Measurements from ENCODE around the gene SNAPC2. TPM values are rescaled to one million over a fixed set of nuclear protein-coding genes. Genes with fewer than 3 reads are reported as not detected.

SNAPC2 gene
- total RNA-seq, 1 donor from 2014 or later = 30.5 TPM

DNA sequence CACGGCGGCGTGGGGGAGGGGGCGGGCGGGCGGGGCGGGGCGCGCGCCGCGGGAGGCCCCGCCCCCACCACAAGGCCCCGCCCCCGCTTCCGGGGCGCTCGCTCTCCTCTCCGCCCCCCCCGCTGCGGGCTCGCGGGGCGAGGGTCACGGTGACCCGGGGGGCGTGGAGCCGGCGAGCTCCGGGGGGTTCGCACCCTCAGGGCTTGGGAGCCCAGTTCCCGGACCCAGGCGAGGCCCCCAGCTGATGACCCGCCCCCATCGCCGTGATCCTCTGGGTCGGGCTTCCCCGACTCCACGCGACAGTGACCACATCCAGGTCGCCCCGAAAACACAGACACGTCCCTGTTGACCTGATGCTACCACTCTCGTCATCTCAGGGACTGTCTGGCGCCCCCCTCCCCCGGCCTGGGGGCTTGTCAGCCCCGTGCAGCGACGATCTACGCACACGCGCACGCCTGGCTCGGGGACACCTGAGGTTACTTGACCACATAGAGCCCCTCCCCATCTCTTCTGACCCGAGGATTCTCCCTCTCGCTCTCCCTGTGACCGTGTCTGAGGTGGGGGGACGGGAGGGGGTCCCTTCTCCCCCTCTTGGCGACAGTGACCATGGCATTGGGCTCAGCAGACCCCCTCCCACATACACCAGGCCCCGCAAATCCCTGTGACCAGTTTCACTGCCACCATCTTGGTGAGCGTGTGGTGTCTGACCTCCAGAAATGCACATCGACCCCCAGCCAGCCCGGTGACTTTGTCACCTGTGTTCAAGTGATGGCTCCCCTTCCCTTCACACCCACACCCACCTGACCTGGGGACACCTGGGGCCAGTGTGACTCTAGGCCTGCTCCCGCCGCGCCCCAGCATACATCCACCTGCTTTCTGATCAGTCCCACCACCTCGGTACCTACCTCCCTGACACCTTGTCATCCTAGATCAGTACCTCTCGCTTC, 15.8 kb upstream of the SNAPC2 start:
- DNase-seq (ENCODE audit: low spot score in 2 of 2) = no peak
- H3K36me3 ChIP-seq = peaks cover 11 to 18% of the 10 kb centered on the region in 2 donors
- H3K27me3 ChIP-seq = no peaks in the 10 kb centered on the region
- TF ChIP-seq, protein P1, sequence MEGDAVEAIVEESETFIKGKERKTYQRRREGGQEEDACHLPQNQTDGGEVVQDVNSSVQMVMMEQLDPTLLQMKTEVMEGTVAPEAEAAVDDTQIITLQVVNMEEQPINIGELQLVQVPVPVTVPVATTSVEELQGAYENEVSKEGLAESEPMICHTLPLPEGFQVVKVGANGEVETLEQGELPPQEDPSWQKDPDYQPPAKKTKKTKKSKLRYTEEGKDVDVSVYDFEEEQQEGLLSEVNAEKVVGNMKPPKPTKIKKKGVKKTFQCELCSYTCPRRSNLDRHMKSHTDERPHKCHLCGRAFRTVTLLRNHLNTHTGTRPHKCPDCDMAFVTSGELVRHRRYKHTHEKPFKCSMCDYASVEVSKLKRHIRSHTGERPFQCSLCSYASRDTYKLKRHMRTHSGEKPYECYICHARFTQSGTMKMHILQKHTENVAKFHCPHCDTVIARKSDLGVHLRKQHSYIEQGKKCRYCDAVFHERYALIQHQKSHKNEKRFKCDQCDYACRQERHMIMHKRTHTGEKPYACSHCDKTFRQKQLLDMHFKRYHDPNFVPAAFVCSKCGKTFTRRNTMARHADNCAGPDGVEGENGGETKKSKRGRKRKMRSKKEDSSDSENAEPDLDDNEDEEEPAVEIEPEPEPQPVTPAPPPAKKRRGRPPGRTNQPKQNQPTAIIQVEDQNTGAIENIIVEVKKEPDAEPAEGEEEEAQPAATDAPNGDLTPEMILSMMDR (IDR thresholded peaks at IDR 0.05) = no peak
- intact Hi-C loops (cut with DNase I) = no loop called here
- H3K27ac ChIP-seq = peak overlapping the region; percentile 77 to 81
- peak overlapping the region; percentile 75 to 97 for H3K4me3 ChIP-seq
- no peaks in the 10 kb centered on the region for H3K9me3 ChIP-seq
- H3K4me1 ChIP-seq = peaks cover 5 to 22% of the 10 kb centered on the region in 2 donors

DNA sequence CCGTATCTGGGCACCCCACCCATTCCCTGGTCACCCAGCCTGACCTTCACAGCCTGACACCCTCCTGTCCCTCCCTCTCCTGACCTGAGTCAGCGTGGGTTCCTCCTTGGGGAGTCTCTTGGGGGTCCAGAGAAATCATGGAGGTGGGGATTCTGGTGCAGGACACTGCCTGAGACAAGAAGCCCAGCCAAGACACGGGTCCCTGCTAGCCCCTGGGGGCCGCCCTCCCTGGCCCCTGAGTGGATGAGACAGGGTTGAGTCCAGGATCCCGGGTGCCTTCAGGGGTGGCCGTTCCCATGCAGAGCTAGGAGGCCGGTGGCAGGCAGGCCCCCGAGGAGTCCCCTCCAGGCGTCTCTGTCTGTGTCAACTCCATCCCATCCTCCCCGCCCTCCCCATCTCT, 14.9 kb upstream of the SNAPC2 start:
- no peak for DNase-seq (ENCODE audit: low spot score in 2 of 2)
- H3K36me3 ChIP-seq = peaks cover 20 to 27% of the 10 kb centered on the region in 2 donors
- intact Hi-C loops (cut with DNase I) = no loop called here
- peaks cover 5 to 22% of the 10 kb centered on the region in 2 donors for H3K4me1 ChIP-seq
- H3K27ac ChIP-seq = no peak overlapping the region
- peak overlapping the region in 1 of 2 donors; percentile 75 for H3K4me3 ChIP-seq
- TF ChIP-seq, protein P1 (IDR thresholded peaks at IDR 0.05) = no peak
- H3K9me3 ChIP-seq = no peaks in the 10 kb centered on the region
- H3K27me3 ChIP-seq = no peaks in the 10 kb centered on the region

DNA sequence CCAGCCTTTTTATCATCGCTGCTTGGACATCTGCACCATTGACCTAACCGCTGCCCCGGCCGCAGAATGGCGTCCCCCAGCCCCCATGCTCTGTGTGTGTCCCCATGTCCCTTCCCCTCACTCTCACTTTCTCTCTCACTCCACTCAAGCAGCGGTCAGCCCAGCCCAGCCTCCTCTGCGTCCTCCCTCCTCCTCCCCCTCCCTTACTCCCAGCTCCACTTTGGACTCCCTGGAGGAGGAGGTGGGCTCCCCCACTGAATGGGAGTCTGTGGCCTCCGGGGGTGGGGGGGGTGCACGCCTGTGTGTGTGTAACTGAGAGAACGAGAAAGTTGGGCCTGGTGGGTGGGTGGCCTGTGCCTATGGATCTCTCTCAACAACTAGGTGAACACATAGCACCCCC, 14.3 kb upstream of the SNAPC2 start:
- no peaks in the 10 kb centered on the region for H3K27me3 ChIP-seq
- no peak overlapping the region for H3K27ac ChIP-seq
- H3K4me3 ChIP-seq = no peak overlapping the region
- peaks cover 26 to 33% of the 10 kb centered on the region in 2 donors for H3K36me3 ChIP-seq
- TF ChIP-seq, protein P1 (IDR thresholded peaks at IDR 0.05) = no peak
- H3K9me3 ChIP-seq = no peaks in the 10 kb centered on the region
- DNase-seq (ENCODE audit: low spot score in 2 of 2) = peak in 1 of 2 donors; percentile 61
- intact Hi-C loops (cut with DNase I) = no loop called here
- peaks cover 5 to 22% of the 10 kb centered on the region in 2 donors for H3K4me1 ChIP-seq

DNA sequence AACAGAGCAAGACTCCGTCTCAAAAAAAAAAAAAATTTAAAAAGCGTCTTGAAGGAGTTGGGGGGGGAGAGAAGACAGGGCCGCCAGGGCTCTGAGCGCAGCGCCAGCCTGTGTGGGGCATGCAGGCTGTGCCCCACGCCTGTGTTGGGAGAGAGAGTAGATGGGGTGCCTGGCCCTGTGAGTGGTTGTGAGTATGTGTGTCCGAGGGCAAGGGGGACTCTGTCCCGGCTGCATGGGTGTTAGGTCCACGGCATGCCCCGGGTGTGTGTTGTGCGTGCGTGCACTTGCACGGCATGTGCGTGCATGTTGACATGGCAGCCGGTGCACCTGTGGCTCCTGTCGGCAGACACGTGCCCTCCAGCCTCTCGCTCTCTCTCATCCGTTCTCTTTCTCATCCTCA, 13.0 kb upstream of the SNAPC2 start:
- Histone ChIP-seq H3K4me3 (no peak overlapping the region), H3K36me3 (peaks cover 39 to 46% of the 10 kb centered on the region in 2 donors), H3K27me3 (no peaks in the 10 kb centered on the region), H3K9me3 (no peaks in the 10 kb centered on the region), H3K27ac (no peak overlapping the region), H3K4me1 (peaks cover 5 to 22% of the 10 kb centered on the region in 2 donors)
- intact Hi-C loops (cut with DNase I) = no loop called here
- TF ChIP-seq, protein P1 (IDR thresholded peaks at IDR 0.05) = no peak
- DNase-seq (ENCODE audit: low spot score in 2 of 2) = peak in 1 of 2 donors; percentile 60

DNA sequence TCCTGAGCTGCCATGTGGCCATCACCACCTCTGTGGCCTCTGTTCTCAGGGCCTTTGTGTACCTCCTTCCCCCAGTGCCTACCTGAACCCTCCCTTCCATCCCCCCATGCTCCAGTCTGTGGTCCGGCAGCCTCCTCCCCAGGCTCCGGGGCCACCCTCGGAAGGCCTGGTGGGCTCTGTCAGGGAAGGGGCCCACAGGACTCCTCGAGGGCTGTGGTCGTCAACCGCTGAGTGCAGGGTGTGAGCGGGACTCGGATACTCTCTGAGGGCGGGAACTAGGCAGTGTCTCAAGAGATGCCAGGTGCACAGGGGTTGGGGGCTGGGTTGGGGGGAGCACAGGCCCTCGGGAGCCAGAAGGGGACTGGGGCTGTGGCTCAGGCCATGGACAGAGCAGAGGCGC, 12.6 kb upstream of the SNAPC2 start:
- peak in 1 of 2 donors; percentile 43 for DNase-seq (ENCODE audit: low spot score in 2 of 2)
- Histone ChIP-seq H3K36me3 (peaks cover 43 to 50% of the 10 kb centered on the region in 2 donors), H3K9me3 (no peaks in the 10 kb centered on the region), H3K27me3 (no peaks in the 10 kb centered on the region), H3K4me1 (peaks cover 5 to 21% of the 10 kb centered on the region in 2 donors), H3K4me3 (no peak overlapping the region), H3K27ac (no peak overlapping the region)
- TF ChIP-seq, protein P1 (IDR thresholded peaks at IDR 0.05) = no peak
- intact Hi-C loops (cut with DNase I) = no loop called here
